Mammary epithelial cell (primary cell): ENCODE data around the gene KIAA1671.

Experiments
- CTCF ChIP-seq, 2 donors: IDR thresholded peaks in 1 of 2; conservative IDR thresholded peaks in 1 of 2; 2 replicates each; pipeline ENCODE4 v1.5.1; 2011 to 2012; ENCODE audit warnings: inconsistent platforms in 2 of 2, low read length in 2 of 2, mild to moderate bottlenecking in 2 of 2, control low read depth in 1 of 2, low read depth in 1 of 2; ENCODE audit not compliant: insufficient read depth in 1 of 2; ENCODE audit errors: extremely low read depth in 1 of 2
- EZH2 ChIP-seq: IDR thresholded peaks from 2 replicates; pipeline ENCODE4 v1.6.1; 2012; ENCODE audit warnings: low read length, inconsistent platforms, borderline replicate concordance

- TF ChIP-seq CTCF (conservative IDR thresholded peaks at IDR 0.05 in 1 of 2, IDR thresholded peaks at IDR 0.05 in 1 of 2; ENCODE audit: extremely low read depth in 1 of 2, insufficient read depth in 1 of 2, low read depth in 1 of 2, low read length in 2 of 2) (no peak), EZH2 (no peak)
These were observed 137.8 kb downstream of the KIAA1671 start for GRCh38 chr22:25090225-25090890.
